ENCODE measurements around the gene MFSD2A.
"Not testable (repeated sequence)": the region's sequence is repeated elsewhere in the genome, so short reads cannot be mapped to it uniquely, and the experiment has no call there.

MFSD2A gene

DNA sequence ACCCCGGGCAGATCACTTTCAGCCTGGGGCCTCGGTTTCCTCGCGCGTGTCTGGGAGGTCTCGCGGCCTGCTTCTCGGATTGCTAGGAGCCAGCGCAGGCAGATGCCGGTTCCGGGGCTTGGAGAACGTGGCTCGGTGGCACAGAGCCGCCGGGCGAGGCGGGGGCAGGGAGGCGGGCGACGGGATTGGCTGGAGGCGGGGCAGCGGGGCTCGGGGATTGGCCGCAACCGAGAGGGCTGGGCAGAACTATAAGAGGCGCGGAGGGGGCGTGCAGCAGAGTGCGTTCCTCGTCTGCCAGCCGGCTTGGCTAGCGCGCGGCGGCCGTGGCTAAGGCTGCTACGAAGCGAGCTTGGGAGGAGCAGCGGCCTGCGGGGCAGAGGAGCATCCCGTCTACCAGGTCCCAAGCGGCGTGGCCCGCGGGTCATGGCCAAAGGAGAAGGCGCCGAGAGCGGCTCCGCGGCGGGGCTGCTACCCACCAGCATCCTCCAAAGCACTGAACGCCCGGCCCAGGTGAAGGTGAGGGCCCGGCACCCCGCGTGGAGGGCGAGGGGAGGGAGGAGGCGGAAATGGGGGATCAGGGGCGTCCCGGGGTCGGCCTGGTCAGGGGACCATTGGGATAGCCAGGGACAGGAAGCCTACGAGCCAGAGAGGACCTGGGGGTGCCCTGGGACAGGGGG lies at the start of gene MFSD2A:
Gene MFSD2A, plus strand, starts transcription at position 276 of the 677 bp plus-strand sequence. Its CDS starts 148 bp downstream, at position 424.
- DNase-seq, result peak; percentile 66 to 84 (median 76)

DNA sequence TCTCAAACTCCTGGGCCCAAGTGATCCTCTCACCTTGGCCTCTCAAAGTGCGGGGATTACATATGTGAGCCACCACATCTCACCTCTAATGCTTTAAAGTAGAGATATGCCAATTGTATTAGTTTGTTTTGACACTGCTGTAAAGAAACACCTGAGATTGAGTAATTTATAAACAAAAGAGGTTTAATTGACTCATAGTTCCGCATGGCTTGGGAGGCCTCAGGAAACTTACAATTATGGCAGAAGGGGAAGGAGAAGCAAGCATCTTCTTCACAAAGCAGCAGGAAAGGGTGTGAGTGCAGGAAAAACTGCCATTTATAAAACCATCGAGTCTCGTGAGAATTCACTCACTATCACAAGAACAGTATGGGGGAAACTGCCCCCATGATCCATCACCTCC lies 49.8 kb upstream of the MFSD2A start:
- no peak for DNase-seq

DNA sequence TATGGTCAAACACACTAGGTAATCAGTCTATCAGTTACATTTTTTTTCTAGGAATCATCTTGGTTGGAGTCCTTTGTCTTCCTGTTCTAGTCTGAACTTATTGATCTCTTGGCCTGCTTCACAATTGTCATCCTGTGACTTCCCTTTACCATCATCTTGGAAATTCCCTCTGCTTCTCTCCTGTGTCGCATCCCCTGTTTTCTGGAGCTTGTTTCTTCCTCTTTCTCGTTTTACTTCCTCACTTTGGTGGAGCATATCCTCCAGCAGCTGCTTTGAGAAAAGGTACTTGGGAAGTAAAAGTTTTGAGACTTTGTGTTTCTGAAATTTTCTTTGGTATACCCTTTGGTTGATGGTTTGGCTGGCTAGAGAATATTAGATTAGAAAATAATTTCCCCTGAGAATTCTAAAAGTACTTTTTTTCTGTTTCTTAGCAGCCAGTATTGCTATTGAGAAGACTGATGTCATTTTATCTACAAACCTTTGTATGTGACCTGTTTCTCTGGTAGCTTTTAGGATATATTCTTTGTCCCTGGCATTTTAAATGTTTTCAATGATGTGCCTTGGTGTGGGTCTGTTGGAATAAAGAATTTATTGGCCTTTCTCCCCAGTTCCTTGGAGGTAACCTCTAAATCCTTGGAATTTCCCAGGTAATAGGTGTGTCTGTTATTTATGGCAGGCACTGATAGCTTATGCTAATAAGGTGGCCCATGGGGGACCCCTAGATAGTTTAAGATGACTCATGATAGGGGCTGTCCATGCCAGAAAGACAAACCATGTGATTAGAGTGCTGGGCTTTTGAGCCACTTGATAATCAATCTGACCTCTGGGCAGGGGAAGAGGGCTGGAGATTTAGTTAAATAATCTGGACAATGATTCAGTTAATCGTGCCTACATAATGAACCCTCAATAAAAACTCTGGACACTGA lies 47.2 kb upstream of the MFSD2A start:
- no peak for DNase-seq

DNA sequence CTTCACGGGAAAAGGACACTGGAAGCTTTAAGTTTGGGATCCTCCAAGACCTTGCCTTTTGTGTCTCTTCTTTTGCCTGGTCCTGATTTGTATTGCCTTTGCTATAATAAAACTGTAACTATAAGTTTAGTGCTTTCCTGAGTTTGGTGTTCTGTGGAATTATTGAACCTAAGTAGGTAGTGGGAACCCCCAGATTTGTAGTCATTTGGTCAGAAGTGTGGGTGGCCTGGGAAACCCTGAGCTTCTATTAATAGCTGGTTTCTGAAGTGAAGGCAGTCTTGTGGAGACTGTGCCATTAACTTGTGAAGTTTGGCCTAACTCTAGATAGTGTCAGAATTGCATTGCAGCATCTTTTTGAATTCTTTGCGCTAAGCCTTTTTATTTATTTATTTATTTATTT lies 46.4 kb upstream of the MFSD2A start:
- DNase-seq, result no peak

DNA sequence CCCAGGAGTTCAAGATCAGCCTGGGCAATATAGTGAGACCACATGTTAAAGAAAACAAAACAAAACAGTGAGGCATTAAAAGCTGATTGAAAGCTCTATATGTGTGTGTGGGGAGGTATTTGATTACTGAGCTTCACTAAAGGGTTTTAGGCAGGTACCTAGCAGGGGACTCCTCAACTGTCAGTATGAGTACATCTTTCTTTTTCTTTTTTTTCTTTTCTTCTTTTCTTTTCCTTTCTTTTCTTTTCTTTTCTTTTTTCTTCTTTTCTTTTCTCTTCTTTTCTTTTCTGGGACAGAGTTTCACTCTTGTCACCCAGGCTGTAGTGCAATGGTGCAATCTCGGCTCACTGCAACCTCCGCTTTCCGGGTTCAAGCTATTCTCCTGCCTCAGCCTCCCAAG lies 44.7 kb upstream of the MFSD2A start:
- no peak for DNase-seq

DNA sequence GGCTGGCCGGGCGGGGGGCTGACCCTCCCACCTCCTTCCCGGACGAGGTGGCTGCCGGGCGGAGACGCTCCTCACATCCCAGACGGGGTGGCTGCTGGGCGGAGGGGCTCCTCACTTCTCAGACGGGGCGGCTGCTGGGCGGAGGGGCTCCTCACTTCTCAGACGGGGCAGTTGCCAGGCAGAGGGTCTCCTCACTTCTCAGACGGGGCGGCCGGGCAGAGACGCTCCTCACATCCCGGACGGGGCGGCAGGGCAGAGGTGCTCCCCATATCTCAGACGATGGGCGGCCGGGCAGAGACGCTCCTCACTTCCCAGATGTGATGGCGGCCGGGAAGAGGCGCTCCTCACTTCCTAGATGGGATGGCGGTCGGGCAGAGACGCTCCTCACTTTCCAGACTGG lies 41.8 kb upstream of the MFSD2A start:
- not testable (repeated sequence) for DNase-seq

DNA sequence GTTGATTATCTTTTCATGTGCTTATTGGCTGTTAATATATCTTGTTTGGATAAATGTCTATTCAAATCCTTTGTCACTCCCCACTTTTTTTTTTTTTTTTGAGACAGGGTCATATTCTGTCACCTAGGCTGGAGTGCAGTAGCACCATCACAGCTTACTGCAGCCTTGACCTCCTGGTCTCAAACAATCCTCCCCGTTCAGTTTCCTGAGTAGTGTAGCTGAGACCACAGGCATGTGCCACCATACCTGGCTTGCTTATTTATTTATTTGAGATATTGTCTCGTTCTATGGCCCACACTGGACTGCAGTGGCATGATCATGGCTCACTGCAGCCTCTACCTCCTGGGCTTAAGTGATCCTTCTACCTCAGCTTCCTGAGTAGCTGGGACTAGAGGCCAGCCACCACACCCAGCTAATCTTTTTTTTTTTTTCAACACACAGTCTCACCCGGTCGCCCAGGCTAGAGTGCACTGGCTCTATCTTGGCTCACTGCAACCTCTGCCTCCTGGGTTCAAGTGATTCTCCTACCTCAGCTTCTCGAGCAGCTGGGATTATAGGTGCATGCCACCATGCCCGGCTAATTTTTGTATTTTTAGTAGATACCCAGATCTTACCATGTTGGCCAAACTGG lies 39.3 kb upstream of the MFSD2A start:
- no peak for DNase-seq

DNA sequence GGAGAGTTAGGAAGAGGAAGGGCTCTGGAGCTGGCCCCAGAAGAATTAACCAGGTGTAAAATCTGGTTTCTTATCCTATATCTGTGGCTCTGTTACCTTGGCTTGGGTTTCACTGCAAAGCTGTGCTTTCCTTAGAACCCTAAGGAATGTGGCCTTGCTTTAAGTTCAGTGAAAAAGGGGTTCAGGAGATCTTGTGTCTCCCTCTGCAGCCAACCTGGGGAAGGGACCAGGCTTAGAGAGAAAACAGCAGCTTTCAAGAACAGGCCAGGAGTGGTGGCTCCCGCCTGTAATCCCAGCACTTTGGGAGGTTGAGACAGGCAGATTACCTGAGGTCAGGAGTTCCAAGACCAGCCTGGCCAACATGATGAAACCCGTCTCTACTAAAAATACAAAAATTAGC lies 37.1 kb upstream of the MFSD2A start:
- DNase-seq, result no peak

DNA sequence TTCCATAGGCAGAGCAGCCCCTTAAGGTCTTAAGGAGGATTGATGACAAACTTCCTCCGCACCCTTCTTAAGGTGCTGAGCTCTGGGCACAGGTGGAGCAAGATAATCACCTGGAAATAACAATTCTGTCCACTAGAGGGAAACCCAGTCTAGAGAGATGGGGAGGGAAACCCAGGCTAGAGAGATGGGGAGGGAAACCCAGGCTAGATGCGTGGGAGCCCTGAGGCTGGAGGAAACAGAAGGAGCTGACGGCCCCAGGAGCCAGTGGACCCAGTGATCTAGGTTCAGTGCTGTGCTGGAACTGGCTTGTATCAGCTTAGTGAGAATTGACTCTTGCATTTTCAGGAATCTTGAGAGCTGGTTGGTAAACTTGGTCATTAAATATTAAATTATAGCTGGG lies 35.4 kb upstream of the MFSD2A start:
- peak in 1 of 4 experiments; percentile 7 for DNase-seq

DNA sequence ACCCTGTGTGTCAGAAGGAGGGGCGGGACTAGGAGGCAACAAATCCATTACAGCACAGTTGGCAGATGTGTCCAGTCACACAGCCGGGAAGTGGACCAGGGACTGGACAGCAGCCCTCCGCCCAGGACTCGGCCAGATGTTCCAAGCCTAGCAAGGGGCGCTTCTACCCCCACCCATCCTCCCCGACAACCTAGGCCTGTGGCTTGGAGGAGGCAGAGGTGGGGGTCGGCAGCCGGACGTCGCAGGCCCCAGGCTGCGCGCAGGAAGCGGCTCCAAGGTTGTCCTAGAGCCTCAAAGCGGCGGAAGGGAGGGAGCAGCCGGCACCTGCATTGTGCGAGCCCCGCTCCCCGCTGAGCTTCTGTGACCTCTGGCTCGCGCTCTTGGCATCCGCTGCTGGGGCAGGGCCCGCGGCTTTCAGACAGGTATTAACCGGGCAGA lies 32.7 kb upstream of the MFSD2A start:
- no peak for DNase-seq

DNA sequence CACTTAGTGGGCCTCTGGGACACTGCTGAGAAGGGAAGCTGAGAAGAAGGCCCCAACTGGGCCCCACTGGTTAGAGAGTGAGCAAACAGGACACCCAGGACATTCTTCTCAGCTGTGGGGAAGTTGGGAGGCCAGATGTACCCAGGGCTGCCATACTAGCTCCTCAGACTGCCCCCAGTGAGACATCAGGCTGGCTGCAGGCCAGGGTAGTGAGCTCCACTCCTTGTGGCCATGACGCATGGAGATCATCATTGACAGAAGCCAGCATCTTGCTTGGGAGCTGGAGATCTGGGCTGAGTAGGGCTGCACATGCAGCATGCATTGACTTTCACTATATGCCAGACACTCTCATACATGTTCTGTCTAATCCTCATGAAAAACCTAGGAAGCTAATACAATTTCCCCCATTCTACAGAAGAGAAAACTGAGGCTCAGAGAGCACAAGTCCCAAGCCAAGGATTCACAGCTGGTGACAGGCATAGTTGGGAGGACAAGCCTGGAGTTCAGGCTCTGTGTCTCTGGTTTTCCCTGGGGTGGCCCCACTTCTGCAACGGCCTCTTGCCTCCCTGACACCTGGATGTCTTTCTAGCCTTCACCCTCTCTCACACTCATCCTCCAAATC lies 29.1 kb upstream of the MFSD2A start:
- no peak for DNase-seq

DNA sequence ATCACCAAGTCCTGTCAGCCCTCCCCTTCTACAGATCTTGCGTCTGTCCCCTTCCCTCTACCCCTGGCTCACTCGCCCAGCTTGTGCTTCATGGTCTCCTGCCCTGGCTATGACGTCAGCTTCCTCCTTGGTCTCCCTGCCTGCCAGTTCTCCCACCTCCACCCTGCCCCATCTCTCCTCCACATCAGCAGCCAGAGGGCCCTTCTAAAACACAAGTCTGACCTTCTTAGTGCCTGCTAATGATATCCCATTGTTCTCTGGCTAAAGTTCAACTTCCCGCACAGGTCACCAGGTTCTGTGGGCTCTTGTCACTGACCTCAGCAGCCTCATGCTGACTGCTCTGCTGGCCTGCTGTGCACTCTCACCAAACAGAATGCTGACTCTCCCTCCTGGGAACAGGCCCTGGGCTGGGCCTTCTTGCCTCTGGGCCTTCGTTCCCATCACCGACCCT lies 28.6 kb upstream of the MFSD2A start:
- DNase-seq, result no peak

DNA sequence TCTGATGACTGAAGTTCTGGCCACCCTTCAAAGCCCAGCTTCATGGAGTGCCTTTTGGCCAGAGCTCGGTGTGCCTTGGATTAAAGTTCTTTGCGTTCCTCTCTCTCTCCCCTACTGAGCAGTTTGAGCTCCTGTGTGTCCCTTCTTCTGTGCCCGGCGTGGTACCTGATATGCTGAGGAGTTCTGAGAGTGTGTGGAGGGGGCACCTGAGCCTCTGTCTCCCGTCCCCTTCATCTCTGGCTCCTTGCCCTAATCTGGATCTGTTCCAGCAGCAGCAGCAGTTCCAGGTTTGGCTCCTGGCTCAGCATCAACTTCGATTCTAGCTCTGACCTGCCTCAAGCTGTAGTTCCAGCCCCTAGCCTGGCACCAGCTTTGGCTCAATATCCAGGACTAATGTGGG lies 28.1 kb upstream of the MFSD2A start:
- no peak for DNase-seq

DNA sequence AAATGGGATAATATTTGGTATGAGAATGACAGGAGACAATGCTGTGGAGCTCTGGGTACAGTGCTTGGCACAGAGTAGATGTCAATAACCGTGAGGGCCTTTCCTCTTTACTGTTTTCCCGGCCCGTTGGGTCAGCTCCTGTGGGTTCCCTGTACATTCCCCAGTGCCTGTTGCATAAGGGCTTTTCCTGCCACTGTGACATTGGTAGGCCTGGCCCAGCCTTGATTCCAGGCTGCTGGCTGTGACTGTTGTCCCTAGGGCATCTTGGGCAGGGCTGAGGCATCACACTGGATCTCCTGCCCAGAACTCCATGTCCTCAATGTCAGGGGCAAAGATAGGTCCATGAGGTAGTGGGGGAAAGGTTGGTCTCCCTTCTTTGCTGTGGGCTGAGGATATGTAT lies 27.4 kb upstream of the MFSD2A start:
- DNase-seq, result no peak

DNA sequence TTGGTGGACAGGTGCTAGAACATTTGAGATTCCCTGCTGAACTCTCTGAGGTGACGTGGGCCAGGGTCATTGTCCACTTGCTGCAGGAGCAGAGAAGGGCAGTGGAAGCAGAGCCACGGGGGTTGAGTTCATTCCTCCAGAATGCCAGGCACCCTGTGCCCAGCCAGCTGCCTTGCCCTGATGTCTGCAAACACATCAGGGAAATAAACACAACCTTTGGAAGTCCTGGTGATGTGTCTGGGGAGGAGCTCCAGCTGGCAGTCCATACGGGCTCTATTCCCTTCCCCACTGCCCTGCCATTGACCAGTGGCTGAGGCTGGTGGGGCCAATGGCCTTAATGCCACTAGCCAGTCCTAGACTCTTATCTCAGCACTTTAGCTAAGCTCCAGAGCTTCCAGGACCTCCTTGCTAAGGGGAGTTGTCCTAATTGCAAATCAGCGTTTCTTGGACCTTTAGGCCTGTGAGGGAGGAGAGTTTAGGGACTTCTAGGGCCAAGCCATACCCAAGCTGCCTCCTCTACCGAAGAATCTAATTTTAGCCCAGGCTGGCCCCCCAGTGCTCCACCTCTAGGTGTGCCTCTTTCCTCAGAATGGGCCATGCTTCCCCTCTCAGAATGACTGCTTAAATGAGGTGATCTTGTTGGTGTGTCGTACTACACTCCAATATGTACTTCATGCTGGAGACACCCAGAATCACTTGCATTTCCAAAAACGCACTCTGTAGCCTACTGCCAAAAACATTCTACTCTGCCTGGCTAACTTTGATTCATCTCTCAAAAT lies 25.9 kb upstream of the MFSD2A start:
- no peak for DNase-seq

DNA sequence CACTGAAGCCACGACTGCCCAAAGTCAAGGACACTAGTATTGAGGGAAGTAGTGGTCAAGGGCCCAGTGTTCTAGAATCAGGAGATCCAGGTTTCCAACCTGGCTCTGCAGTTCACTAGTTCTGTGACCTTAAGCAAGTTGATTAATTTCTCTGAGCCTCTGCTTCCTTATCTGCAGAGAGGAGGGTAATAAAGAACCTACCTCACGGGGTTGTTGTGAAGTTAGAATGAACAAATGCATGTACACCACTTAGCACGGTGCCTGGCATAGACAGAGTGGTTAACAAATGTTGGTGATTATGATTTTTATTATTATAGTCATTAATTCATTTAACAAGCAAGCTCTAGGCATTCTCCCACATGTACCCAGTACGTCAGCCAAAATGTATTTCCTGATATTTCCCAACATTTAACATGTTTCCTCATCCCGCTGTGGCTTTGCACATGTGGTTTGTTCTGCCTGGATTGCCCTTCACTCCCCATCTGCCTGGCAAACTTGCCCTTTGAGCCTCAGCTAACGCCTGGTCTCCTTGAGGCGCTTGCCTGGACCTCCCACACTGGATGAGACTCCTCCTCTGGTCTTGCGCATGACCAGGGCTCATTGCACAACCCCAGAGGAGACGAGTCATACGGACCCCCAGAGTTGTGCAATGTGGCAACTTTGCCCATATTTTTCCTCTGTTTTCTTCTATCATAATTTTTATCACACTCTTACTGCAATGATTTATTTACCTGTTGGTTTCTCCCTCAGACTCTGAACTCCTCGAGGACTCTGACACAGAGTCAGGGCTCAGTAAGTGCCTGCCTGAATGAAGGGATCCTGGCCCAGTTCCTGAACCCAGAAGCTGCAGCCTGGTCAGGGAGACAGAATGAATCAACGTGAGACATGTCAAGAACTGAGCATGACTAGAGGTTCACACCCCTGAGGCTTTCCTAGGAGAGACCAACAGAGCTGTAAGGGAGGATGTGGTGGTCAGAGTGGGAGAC lies 20.7 kb upstream of the MFSD2A start:
- DNase-seq, result no peak

DNA sequence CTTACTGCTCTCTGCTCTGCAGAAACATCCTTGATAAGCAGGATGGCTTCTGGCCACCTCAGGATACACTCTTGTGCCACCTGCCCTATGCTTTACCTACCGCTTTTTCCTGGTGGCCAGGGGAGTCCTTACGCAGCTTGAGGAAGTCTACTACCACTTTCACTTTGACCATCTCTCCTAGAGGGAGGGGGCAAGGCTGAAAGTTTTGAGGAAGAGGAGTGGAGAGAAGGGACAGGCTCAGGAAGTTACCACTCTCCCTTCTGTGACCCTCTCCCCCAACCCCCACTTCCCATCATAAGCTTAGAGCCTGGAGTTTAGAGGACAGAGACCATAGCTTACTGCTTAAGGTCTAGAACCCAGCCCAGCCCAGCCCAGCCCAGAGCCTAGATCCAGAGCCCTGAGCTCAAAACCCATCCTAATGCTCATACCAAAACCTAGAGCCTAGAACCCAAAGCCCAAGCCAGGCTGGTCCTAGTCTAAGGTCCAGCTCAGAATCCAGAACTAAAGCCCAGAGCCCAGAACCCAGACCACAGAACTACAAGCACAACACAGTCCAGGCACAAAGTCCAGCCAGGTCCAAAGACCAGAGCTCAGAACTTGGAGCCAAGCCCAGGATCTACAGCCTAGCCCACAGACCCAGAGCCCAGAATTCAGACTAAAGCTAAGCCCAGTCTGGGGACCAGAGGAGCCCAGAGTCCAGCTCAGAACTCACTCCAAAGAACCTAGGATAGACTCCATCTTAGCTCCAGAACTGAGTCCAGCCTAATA lies 18.0 kb upstream of the MFSD2A start:
- no peak for DNase-seq

DNA sequence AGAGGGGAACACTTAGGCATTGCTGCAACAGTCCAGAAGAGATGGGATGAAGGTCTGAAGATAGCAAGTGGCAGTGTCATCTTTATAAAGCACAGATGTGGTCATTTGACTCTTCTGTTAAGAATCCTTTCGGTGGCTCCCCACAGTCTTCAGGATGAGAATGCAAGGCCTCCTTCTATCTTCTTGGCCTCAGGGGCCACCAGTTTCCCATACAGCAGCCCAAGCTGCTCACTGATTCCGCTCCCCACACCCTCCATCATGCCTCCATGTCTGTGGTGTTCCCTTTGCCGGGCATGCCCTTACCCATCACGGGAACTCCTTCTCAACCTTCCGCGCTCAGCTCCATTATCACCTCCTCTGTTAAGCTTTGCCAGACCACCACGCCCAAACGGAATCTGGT lies 16.1 kb upstream of the MFSD2A start:
- no peak for DNase-seq

DNA sequence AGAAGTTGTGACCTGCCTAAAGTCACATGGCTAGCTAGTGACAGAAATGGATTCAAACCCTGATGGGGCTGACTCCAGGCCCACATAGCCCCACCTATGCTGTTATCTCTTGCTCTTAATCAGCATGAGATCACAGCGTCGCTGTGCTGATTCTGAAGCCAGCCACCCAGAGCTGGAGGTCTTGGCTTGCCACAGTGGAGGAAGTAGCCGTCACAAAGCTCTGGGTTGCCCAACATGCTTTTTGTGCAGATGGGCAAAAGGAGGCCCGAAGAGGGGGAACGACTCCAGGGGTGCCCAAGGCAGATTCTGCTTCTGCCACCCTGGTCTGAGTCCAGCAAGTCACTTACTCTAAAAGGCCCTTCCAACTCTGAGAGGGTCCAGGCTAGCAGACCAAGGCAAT lies 14.7 kb upstream of the MFSD2A start:
- no peak for DNase-seq
